Measurements from ENCODE around the gene GLIS1.

DNA sequence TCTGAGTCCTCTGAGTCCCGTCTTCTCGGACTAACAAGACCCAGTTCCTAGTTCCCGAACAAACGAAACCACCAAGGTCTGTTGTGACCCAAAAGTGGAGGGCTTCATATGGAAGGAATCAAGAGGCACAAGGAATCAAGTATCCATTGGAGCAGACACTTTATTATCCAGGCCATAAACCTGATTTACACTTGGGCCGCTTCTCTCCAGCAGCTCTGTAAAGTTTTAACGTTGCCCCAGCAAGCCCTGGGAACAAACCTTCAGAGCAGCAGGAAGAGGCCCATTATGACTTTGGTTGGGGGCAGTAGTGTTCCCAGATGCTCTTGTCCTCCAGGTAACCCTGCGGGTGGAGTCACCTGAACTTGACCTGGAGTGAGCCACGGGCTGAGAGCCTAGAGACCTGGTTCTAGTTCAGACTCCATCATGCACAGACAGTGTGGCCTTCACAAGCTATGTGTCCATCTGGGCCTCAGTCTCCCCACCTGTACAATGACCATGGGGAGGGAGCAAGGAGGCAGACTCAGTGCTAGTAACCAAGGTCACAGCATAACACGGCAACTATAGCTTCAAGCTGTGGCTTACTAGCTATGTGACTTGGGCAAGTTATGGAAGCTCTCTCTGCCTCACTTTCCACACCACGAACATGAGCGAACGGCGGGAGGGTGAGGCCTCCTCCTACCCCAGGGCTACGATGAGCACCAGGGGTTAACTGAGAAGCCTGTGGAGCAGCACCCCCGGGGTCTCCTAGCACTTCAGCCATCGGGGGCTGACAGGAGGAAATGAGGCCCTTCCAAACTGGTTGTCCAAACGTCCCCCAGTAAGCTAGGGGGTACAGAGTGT is 95.7 kb downstream of the GLIS1 start:
- no peak for TF ChIP-seq EZH2phosphoT487 (IDR thresholded peaks at IDR 0.05; ENCODE audit: low read length)
- TF ChIP-seq, protein P1, sequence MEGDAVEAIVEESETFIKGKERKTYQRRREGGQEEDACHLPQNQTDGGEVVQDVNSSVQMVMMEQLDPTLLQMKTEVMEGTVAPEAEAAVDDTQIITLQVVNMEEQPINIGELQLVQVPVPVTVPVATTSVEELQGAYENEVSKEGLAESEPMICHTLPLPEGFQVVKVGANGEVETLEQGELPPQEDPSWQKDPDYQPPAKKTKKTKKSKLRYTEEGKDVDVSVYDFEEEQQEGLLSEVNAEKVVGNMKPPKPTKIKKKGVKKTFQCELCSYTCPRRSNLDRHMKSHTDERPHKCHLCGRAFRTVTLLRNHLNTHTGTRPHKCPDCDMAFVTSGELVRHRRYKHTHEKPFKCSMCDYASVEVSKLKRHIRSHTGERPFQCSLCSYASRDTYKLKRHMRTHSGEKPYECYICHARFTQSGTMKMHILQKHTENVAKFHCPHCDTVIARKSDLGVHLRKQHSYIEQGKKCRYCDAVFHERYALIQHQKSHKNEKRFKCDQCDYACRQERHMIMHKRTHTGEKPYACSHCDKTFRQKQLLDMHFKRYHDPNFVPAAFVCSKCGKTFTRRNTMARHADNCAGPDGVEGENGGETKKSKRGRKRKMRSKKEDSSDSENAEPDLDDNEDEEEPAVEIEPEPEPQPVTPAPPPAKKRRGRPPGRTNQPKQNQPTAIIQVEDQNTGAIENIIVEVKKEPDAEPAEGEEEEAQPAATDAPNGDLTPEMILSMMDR (IDR thresholded peaks at IDR 0.05; ENCODE audit: low read length), result no peak
